Thymus (tissue), 11 donors: ENCODE data around the gene BAIAP2L2. TPM values are rescaled to one million over a fixed set of nuclear protein-coding genes. Genes with fewer than 3 reads are reported as not detected.

Experiments used
- DNase-seq, 9 donors: peaks; one replicate each; pipeline ENCODE4 v3.0.0-alpha.2; 2013; ENCODE audit warnings: low spot score in 9 of 9, low read depth in 6 of 9, missing footprints in 1 of 9
- H3K27ac ChIP-seq, 2 donors: one replicate each; pipeline ENCODE4 v1.5.1; 2013; ENCODE audit warnings: control low read depth in 1 of 2, low read depth in 1 of 2, low read length in 1 of 2, mild to moderate bottlenecking in 1 of 2, moderate library complexity in 1 of 2
- H3K27me3 ChIP-seq, 2 donors: one replicate each; pipeline ENCODE4 v1.5.1; 2013; ENCODE audit warnings: low read length in 1 of 2; ENCODE audit not compliant: control insufficient read depth in 2 of 2, insufficient read depth in 1 of 2
- H3K36me3 ChIP-seq, 2 donors: one replicate each; pipeline ENCODE4 v1.5.1; 2013; ENCODE audit warnings: low read length in 1 of 2, mild to moderate bottlenecking in 1 of 2, moderate library complexity in 1 of 2; ENCODE audit not compliant: control insufficient read depth in 2 of 2, insufficient read depth in 2 of 2
- H3K4me1 ChIP-seq, 2 donors: one replicate each; pipeline ENCODE4 v1.5.1; 2013; ENCODE audit warnings: low read length in 2 of 2; ENCODE audit not compliant: control insufficient read depth in 2 of 2, insufficient read depth in 2 of 2
- H3K4me3 ChIP-seq, 2 donors: one replicate each; pipeline ENCODE4 v1.5.1; 2013; ENCODE audit warnings: low read length in 2 of 2, control low read depth in 1 of 2, mild to moderate bottlenecking in 1 of 2
- H3K9me3 ChIP-seq, 2 donors: one replicate each; pipeline ENCODE4 v1.5.1; 2013; ENCODE audit warnings: low read length in 1 of 2, mild to moderate bottlenecking in 1 of 2; ENCODE audit not compliant: control insufficient read depth in 2 of 2, insufficient read depth in 1 of 2
- WGBS: extraction: QIAGEN DNeasy Blood & Tissue Kit; methylation state at CpG from one replicate; pipeline ENCODE4 v1.1.7; 2013; 5-methylcytosine and 5-hydroxymethylcytosine counted together
- polyA plus RNA-seq: library from polyadenylated mRNA; stranded (reverse); fragments of 200-250 nt; gene quantifications from one replicate; pipeline ENCODE4 v1.2.3, GENCODE V29; 2013
- total RNA-seq: library from RNA; stranded (reverse); fragments of 120-200 nt; gene quantifications from one replicate; pipeline ENCODE4 v1.2.4, GENCODE V29; 2013
- donor health status: healthy.

Gene BAIAP2L2
- total and polyA plus RNA-seq, 2 donors: 0.33 to 3.5 TPM

DNA sequence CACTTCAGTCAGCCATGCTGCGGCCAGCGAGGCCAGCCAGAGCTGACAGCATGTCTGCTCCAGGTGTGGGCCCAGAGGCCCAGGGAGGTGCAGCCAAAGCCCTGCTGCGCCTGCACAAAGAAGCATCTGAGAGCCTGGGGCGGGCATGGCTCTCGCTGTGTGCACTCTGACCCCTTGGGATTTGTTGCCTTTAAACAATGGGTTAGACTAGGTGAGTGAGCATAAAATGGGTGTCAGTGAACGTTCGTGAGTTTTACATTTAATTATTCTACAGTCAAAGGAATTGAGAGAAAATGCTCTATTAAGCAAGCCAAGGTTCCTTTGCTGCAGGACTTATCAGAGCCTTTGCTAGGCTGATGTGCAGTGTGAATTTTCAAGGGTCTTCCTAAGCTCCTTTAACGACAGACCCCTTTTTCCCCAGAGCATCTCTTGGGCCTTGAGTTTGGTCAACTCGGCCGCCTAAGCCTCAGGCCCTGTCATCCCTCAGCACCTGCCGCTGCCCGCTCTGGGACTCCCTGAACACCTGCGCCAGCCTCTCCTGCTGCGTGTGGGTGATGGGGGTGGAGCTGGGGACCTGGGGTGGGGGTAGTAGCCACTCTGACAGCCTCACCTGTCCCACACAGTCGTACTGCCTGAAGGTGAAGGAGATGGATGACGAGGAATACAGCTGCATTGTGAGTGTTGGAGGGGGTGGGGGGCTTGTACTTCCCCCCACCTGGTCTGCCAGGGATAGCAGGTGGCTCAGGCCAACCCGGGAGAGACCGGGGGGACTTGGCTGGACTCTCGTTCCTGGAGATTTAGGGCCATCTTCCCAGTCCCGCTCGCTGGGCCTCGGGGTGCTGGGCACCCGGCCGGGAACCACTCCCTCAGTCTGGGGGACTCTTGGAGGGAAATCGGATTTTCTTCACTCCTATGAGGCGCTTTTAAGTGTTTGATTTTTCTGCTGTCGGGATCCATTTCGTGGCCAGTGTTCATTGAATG, 37.0 kb downstream of the BAIAP2L2 start:
- H3K9me3 ChIP-seq: no peaks in the 10 kb centered on the region
- no peak overlapping the region for H3K4me3 ChIP-seq
- no peak overlapping the region for H3K27ac ChIP-seq
- peaks cover 9 to 21% of the 10 kb centered on the region in 2 donors for H3K36me3 ChIP-seq
- 96% methylated on average over 28 of the region's 28 CpGs for WGBS
- no peak for DNase-seq
- H3K27me3 ChIP-seq: peaks cover 0 to 4% of the 10 kb centered on the region in 2 donors
- H3K4me1 ChIP-seq: peaks cover 0 to 5% of the 10 kb centered on the region in 2 donors

DNA sequence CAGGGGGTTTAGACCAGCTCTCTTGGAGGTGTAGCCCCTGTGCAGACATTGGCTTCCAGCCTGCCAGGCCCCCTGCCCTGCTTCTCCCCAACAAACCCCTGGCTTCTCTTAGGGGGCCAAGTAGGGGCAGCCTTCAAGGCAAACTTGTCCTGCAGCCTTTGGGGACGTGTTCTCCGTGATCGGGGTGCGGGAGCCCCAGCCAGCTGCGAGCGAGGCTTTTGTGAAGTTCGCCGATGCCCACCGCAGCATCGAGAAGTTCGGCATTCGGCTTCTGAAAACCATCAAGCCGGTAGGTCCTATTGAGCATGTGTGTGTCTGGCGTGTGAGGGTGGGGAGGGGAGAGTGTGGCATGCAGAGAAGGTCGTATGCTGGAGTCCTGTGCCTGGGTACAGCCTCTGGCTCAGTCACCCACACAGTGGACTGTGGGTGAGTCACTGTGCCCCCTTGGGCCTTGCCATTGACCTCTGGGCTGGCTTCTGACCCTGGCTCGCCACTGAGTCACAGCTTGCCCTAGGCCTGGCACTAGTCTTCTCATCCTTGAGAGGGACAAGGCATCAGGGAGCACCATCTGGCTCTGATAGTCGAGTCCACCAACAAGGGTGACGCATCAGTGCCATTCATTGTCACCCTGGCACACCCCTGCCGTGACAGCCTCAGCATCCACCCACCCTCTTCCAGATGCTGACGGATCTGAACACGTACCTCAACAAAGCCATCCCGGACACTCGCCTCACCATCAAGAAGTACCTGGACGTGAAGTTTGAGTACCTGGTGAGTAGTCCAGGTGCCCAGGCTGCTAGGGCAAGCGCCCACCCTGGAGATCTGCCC, 37.9 kb downstream of the BAIAP2L2 start:
- H3K27ac ChIP-seq: no peak overlapping the region
- peaks cover 9 to 23% of the 10 kb centered on the region in 2 donors for H3K36me3 ChIP-seq
- H3K9me3 ChIP-seq: no peaks in the 10 kb centered on the region
- peaks cover 0 to 5% of the 10 kb centered on the region in 2 donors for H3K4me1 ChIP-seq
- H3K27me3 ChIP-seq: no peaks in the 10 kb centered on the region
- 98% methylated on average over 25 of the region's 25 CpGs for whole genome bisulfite sequencing
- DNase-seq: no peak
- no peak overlapping the region for H3K4me3 ChIP-seq

DNA sequence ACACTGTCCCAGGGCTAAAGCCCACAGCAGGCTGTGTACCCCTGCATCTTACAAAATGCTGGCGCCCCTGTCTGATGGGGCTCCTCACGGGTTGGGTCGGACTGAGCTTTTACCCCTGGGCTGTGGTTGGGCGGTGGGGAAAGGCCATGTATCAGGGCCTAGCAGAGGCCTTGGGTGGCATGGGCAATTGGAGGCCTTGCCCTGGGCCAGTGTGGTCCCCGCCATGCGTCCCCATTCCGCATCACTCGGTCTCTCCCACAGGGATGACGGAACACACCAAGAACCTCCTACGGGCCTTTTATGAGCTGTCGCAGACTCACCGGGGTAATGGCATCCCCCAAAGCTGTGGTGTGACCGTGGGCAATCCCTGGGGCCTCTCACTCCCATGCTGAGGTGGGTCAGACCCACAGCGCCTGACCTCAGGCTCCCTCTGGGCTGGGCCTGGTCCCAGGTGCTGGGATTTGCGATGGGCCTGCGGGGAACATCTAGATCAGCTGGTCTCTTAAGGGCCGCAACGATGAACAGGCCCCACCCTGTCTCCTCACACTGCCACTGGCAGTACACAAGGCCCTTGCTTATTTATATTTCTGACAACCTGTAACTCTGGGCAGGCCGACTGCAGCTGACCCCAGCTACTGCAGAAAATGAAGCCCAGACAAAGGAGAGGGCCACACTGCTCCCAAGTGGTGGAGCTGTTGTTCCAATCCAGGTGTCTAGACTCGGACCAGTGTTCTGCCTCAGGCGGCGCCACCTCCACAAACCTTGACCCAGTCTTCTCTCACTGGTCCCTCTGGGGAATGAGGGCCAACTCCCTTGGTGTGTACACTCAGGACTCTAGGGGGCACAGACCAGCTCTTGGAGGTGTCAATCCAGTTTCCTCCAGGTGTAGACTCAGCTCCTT, 38.8 kb downstream of the BAIAP2L2 start:
- peaks cover 9 to 27% of the 10 kb centered on the region in 2 donors for H3K36me3 ChIP-seq
- H3K4me1 ChIP-seq: peaks cover 0 to 5% of the 10 kb centered on the region in 2 donors
- no peak overlapping the region for H3K27ac ChIP-seq
- no peak overlapping the region for H3K4me3 ChIP-seq
- H3K27me3 ChIP-seq: no peaks in the 10 kb centered on the region
- no peaks in the 10 kb centered on the region for H3K9me3 ChIP-seq
- DNase-seq: no peak
- WGBS: 95% methylated on average over 22 of the region's 22 CpGs

GRCh38 chr22:38070250-38070921, 40.1 kb downstream of the BAIAP2L2 start:
- Histone ChIP-seq H3K36me3 (peaks cover 9 to 37% of the 10 kb centered on the region in 2 donors), H3K27ac (no peak overlapping the region), H3K4me3 (no peak overlapping the region), H3K4me1 (peaks cover 0 to 2% of the 10 kb centered on the region in 2 donors), H3K27me3 (no peaks in the 10 kb centered on the region), H3K9me3 (no peaks in the 10 kb centered on the region)
- 97% methylated on average over 11 of the region's 11 CpGs for WGBS
- DNase-seq: no peak

- no peak for DNase-seq
- H3K27ac ChIP-seq: no peak overlapping the region
Observed at GRCh38 chr22:38069372-38070249, 40.9 kb downstream of the BAIAP2L2 start.

DNA sequence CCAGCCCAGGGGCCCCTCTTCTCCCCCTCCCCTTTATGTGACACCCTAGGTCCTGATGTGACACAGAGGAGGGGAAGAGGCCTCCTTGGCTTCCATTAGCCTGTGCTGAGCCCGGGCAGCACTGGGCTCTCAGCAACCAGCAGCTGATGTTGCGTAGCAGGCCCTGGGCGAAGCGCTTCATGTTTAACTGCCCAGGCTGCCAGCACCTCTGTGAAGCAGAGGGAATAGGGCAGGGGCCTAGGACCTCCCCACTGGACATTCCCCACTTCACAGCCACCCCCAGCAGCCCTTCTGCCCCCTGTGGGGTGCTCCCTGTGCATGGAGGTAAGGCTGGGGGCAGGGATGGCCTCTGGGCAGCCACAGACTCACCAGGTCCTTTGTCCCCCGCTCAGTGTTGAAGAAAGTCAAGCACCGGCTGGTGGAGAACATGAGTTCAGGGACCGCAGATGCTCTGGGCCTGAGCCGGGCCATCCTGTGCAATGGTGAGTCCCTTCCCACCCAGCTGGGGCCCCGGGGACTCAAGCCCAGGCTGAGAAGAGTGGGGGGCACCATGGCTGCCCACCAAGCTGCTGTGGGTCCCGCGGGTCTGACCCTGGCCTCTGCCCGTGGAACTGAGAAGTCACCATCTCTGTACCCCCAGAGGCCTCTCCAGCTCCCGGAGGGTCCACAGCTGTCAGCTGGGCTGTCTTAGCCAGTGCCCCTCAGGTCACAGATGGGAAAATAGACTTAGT, 41.7 kb downstream of the BAIAP2L2 start:
- no peak for DNase-seq
- H3K27ac ChIP-seq: no peak overlapping the region

More at GRCh38 chr22:38069372-38070249, 40.9 kb downstream of the BAIAP2L2 start:
- H3K4me3 ChIP-seq: no peak overlapping the region
- H3K27me3 ChIP-seq: no peaks in the 10 kb centered on the region
- WGBS: 92% methylated on average over 21 of the region's 21 CpGs
- H3K36me3 ChIP-seq: peaks cover 9 to 33% of the 10 kb centered on the region in 2 donors
- no peaks in the 10 kb centered on the region for H3K4me1 ChIP-seq
- no peaks in the 10 kb centered on the region for H3K9me3 ChIP-seq

DNA sequence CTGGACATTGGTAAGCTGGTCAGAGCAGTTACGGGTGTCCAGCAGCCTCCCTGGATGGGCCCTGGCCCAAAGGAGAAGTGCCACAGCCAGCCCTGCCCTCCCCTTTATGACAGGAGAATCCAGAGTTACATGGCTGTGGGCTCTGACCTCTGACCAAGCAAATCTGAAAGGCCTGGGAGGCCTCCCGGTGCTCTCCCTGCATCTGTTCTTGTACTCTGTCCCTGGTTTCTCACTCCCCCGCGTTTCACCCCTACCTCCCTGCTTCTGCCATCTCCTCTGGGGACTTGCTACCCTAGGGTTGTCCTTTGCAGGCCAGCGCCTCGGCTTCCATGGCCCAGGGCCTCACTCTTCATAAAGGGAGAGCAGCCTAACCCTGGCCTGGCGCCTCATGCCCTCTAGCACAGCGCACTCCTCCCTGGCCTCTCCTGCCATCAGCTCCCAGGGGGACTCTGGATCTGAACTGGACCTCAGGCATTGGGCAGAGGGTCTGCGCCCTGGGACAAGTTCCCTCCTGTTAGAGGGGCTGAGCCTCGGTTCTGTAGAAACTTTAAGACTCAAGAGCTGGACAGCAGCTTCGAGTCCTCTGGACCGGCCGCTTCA, 42.6 kb downstream of the BAIAP2L2 start:
- H3K4me3 ChIP-seq: no peak overlapping the region
- H3K27ac ChIP-seq: no peak overlapping the region
- H3K4me1 ChIP-seq: no peaks in the 10 kb centered on the region
- no peaks in the 10 kb centered on the region for H3K9me3 ChIP-seq
- no peaks in the 10 kb centered on the region for H3K27me3 ChIP-seq
- WGBS: 98% methylated on average over 13 of the region's 13 CpGs
- H3K36me3 ChIP-seq: peaks cover 4 to 31% of the 10 kb centered on the region in 2 donors
- DNase-seq: no peak

More for the DNA sequence above, 41.7 kb downstream of the BAIAP2L2 start:
- Histone ChIP-seq H3K36me3 (peaks cover 9 to 33% of the 10 kb centered on the region in 2 donors), H3K27me3 (no peaks in the 10 kb centered on the region), H3K4me1 (no peaks in the 10 kb centered on the region), H3K9me3 (no peaks in the 10 kb centered on the region), H3K4me3 (no peak overlapping the region)
- WGBS: 98% methylated on average over 13 of the region's 13 CpGs
